ENCODE results near the gene FIGNL2. TPM values are rescaled to one million over a fixed set of nuclear protein-coding genes. Genes with fewer than 3 reads are reported as not detected.

Gene FIGNL2
- total and polyA plus RNA-seq, 2 experiments from 2014 or later, result 1.1 to 5.2 TPM

- H3K27ac ChIP-seq (ENCODE audit: low read depth), result peak overlapping the region; percentile 85
- H2AFZ ChIP-seq, result peak overlapping the region; percentile 93; the same call in 1 of the 2 replicates
- peaks cover 43% of the 10 kb centered on the region for H3K27me3 ChIP-seq (ENCODE audit: insufficient read depth)
- H3K4me1 ChIP-seq (ENCODE audit: insufficient read depth), result peaks cover 62% of the 10 kb centered on the region
- no peaks in the 10 kb centered on the region for H3K9me2 ChIP-seq (ENCODE audit: insufficient read depth)
- H3K4me3 ChIP-seq, result peak overlapping the region; percentile 67
- no peaks in the 10 kb centered on the region for H3K79me2 ChIP-seq (replicated peaks; ENCODE audit: insufficient read depth)
- H3F3A ChIP-seq (replicated peaks; ENCODE audit: low read depth), result peaks cover 34% of the 10 kb centered on the region
- no peaks in the 10 kb centered on the region for H3K36me3 Mint-ChIP-seq (ENCODE audit: low read depth)
- DNase-seq (ENCODE audit: low spot score), result peak; percentile 94
- no peaks in the 10 kb centered on the region for H4K20me1 ChIP-seq (replicated peaks; ENCODE audit: insufficient read depth)
- peak overlapping the region; percentile 97 for H3K4me2 ChIP-seq
- H3K27me3 Mint-ChIP-seq (ENCODE audit: insufficient read depth, low read depth, poor library complexity), result peaks cover 40% of the 10 kb centered on the region
- H3K9me3 Mint-ChIP-seq, result no peaks in the 10 kb centered on the region; the same call in 2 of the 3 replicates
- H3K4me1 Mint-ChIP-seq, result peaks cover 59% of the 10 kb centered on the region
- H3K36me3 ChIP-seq (ENCODE audit: insufficient read depth), result no peaks in the 10 kb centered on the region
- H3K4me3 Mint-ChIP-seq, result peak overlapping the region; percentile 85
- peak; percentile 80 for ATAC-seq
- peak; percentile 84 for TF ChIP-seq POLR2AphosphoS5 (IDR thresholded peaks at IDR 0.05; ENCODE audit: low read depth)
- no peak for TF ChIP-seq REST (IDR thresholded peaks at IDR 0.05; ENCODE audit: unreplicated experiment)
- 0 out of 2 replicates have a peak overlapping the region, but pooled peaks have one; percentile 62 for H3K27ac Mint-ChIP-seq
Observed at GRCh38 chr12:51863933-51864832, 15.7 kb upstream of the FIGNL2 start.

GRCh38 chr12:51863363-51863932 is 14.9 kb upstream of the FIGNL2 start:
- peaks cover 34% of the 10 kb centered on the region for H3F3A ChIP-seq (replicated peaks; ENCODE audit: low read depth)
- H3K79me2 ChIP-seq (replicated peaks; ENCODE audit: insufficient read depth), result no peaks in the 10 kb centered on the region
- H3K9me2 ChIP-seq (ENCODE audit: insufficient read depth), result no peaks in the 10 kb centered on the region
- H3K4me3 ChIP-seq, result peak overlapping the region; percentile 67
- no peaks in the 10 kb centered on the region for H3K36me3 ChIP-seq (ENCODE audit: insufficient read depth)
- no peaks in the 10 kb centered on the region; the same call in 2 of the 3 replicates for H3K9me3 Mint-ChIP-seq
- H3K4me1 ChIP-seq (ENCODE audit: insufficient read depth), result peaks cover 57% of the 10 kb centered on the region
- H2AFZ ChIP-seq, result peak overlapping the region; percentile 93
- no peaks in the 10 kb centered on the region for H3K36me3 Mint-ChIP-seq (ENCODE audit: low read depth)
- peak overlapping the region; percentile 84; the same call in 1 of the 2 replicates for H3K27ac Mint-ChIP-seq
- ATAC-seq (peak; percentile 5), DNase-seq (ENCODE audit: low spot score) (no peak)
- peak overlapping the region; percentile 97 for H3K4me2 ChIP-seq
- H3K4me3 Mint-ChIP-seq, result peak overlapping the region; percentile 70
- H3K27me3 ChIP-seq (ENCODE audit: insufficient read depth), result peaks cover 37% of the 10 kb centered on the region
- peaks cover 55% of the 10 kb centered on the region for H3K4me1 Mint-ChIP-seq
- H3K27ac ChIP-seq (ENCODE audit: low read depth), result peak overlapping the region; percentile 85; the same call in 1 of the 2 replicates
- H3K27me3 Mint-ChIP-seq (ENCODE audit: insufficient read depth, low read depth, poor library complexity), result peaks cover 35% of the 10 kb centered on the region
- H4K20me1 ChIP-seq (replicated peaks; ENCODE audit: insufficient read depth), result no peaks in the 10 kb centered on the region
- TF ChIP-seq ZNF114 (CRISPR knock-in tag; IDR thresholded peaks at IDR 0.05) (no peak), ZNF331 (CRISPR knock-in tag; IDR thresholded peaks at IDR 0.05; ENCODE audit: low read depth) (no peak), EZH2phosphoT487 (IDR thresholded peaks at IDR 0.05; ENCODE audit: unreplicated experiment) (no peak), REST (IDR thresholded peaks at IDR 0.05; ENCODE audit: unreplicated experiment) (no peak), NANOG (IDR thresholded peaks at IDR 0.05; ENCODE audit: borderline replicate concordance) (no peak), ETS1 (IDR thresholded peaks at IDR 0.05) (no peak)
